A673 (cell line): ENCODE measurements around the gene THAP9. TPM values are rescaled to one million over a fixed set of nuclear protein-coding genes. Genes with fewer than 3 reads are reported as not detected.

ENCODE experiments used
- BruUV-seq: library from RNA; stranded (reverse); fragments of 400-500 nt; replicated peaks from 2 replicates; lab custom pipeline; 2021; lab: Mats Ljungman, UMichigan
- CTCF ChIA-PET: fragments of 300-600 bp; sonication (Branson Sonifier 250); formaldehyde crosslinking; loops from one replicate; lab custom pipeline; 2022; ENCODE audit warnings: antibody characterized with exemption; lab: Charles Lee
- POLR2A ChIA-PET: fragments of 300-600 bp; sonication (Branson Sonifier 250); formaldehyde crosslinking; loops from one replicate; lab custom pipeline; 2022; ENCODE audit warnings: antibody characterized with exemption; ENCODE audit not compliant: low non-redundant PET; lab: Charles Lee
- DNase-seq: peaks from one replicate; pipeline ENCODE4 v3.0.0-alpha.2; 2015; ENCODE audit warnings: low spot score
- H3K27ac ChIP-seq: fragments of 200-600 bp; sonication (generic); 2 replicates; pipeline ENCODE4 v1.5.1; 2016; ENCODE audit warnings: mixed run types, low read depth, mild to moderate bottlenecking, mixed read lengths, antibody characterized with exemption, low read length; ENCODE audit not compliant: poor library complexity, severe bottlenecking
- H3K27me3 ChIP-seq: fragments of 200-600 bp; sonication (generic); replicated peaks from 2 replicates; pipeline ENCODE4 v1.6.1; 2017; ENCODE audit warnings: mixed run types, low read depth, mild to moderate bottlenecking, mixed read lengths, antibody characterized with exemption, low read length; ENCODE audit not compliant: insufficient read depth, poor library complexity
- H3K36me3 ChIP-seq: fragments of 200-600 bp; sonication (generic); 2 replicates; pipeline ENCODE4 v1.6.1; 2016; ENCODE audit warnings: mixed run types, mild to moderate bottlenecking, mixed read lengths, antibody characterized with exemption, low read length; ENCODE audit not compliant: insufficient read depth, poor library complexity, severe bottlenecking
- H3K4me1 ChIP-seq: fragments of 200-600 bp; sonication (generic); 2 replicates; pipeline ENCODE4 v1.6.1; 2017; ENCODE audit warnings: mixed run types, mild to moderate bottlenecking, mixed read lengths, antibody characterized with exemption, low read length; ENCODE audit not compliant: insufficient read depth, poor library complexity, severe bottlenecking
- H3K4me3 ChIP-seq: fragments of 200-600 bp; sonication (generic); 2 replicates; pipeline ENCODE4 v1.5.1; 2016; ENCODE audit warnings: low read depth, mixed run types, mild to moderate bottlenecking, mixed read lengths, low read length; ENCODE audit not compliant: poor library complexity, severe bottlenecking
- H3K9me3 ChIP-seq: fragments of 200-600 bp; sonication (generic); 2 replicates; pipeline ENCODE4 v1.6.1; 2016; ENCODE audit warnings: mixed run types, low read depth, mild to moderate bottlenecking, mixed read lengths, antibody characterized with exemption, low read length; ENCODE audit not compliant: poor library complexity, severe bottlenecking
- EZH2 ChIP-seq: fragments of 200-600 bp; sonication (generic); IDR thresholded peaks from 2 replicates; pipeline ENCODE4 v1.6.1; 2017; ENCODE audit warnings: borderline replicate concordance, low read depth, mild to moderate bottlenecking, mixed read lengths, antibody characterized with exemption, low read length; ENCODE audit not compliant: poor library complexity, severe bottlenecking
- intact Hi-C: fragments of 100-400 bp; cut with micrococcal nuclease; formaldehyde crosslinking; loops from one replicate; pipeline ENCODE4 v1.10.0; 2022; ENCODE audit not compliant: unreplicated experiment
- total RNA-seq: library from RNA; stranded (reverse); gene quantifications from 2 replicates; pipeline ENCODE4 v1.2.3, GENCODE V29; 2021
- TF ChIP-seq, protein P1 (sequence below): fragments of 300-800, 200-600 bp; sonication (generic); conservative IDR thresholded peaks from 2 replicates; pipeline ENCODE4 v1.5.1; 2017; ENCODE audit warnings: low read depth, mild to moderate bottlenecking, antibody characterized with exemption, low read length, moderate library complexity, mixed read lengths

THAP9 gene
- total RNA-seq, 1 experiment from 2014 or later: 3.8 TPM

- no peak for DNase-seq
- ChIA-PET POLR2A (no interaction called here), CTCF (interaction anchor here (0.6 kb wide), 1 partner anchor 112 kb away, joined by 9 read pairs; no protein-coding TSS in a partner anchor)
- TSS peak; percentile 53 for BruUV-seq
- Histone ChIP-seq H3K4me3 (peak overlapping the region; percentile 76), H3K9me3 (no peaks in the 10 kb centered on the region), H3K4me1 (no peaks in the 10 kb centered on the region), H3K27ac (peak overlapping the region; percentile 98), H3K27me3 (no peaks in the 10 kb centered on the region), H3K36me3 (peaks cover 4% of the 10 kb centered on the region)
- TF ChIP-seq, protein P1, sequence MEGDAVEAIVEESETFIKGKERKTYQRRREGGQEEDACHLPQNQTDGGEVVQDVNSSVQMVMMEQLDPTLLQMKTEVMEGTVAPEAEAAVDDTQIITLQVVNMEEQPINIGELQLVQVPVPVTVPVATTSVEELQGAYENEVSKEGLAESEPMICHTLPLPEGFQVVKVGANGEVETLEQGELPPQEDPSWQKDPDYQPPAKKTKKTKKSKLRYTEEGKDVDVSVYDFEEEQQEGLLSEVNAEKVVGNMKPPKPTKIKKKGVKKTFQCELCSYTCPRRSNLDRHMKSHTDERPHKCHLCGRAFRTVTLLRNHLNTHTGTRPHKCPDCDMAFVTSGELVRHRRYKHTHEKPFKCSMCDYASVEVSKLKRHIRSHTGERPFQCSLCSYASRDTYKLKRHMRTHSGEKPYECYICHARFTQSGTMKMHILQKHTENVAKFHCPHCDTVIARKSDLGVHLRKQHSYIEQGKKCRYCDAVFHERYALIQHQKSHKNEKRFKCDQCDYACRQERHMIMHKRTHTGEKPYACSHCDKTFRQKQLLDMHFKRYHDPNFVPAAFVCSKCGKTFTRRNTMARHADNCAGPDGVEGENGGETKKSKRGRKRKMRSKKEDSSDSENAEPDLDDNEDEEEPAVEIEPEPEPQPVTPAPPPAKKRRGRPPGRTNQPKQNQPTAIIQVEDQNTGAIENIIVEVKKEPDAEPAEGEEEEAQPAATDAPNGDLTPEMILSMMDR: no peak
- TF ChIP-seq EZH2: no peak
- intact Hi-C loops: loop anchor here (2.0 to 5.0 kb wide), 2 partner anchors 113 to 437 kb away; no protein-coding TSS in a partner anchor
Measured at GRCh38 chr4:82899374-82900065, 1.0 kb upstream of the THAP9 start.

GRCh38 chr4:82900066-82900410 is 497 bp upstream of the THAP9 start:
- POLR2A ChIA-PET: no interaction called here
- BruUV-seq: no TSS peak

GRCh38 chr4:82901183-82901718 is 716 bp downstream of the THAP9 start:
- BruUV-seq: no TSS peak
- CTCF ChIA-PET: no interaction called here

More at GRCh38 chr4:82900066-82900410, 497 bp upstream of the THAP9 start:
- Histone ChIP-seq H3K4me3 (peak overlapping the region; percentile 76), H3K4me1 (no peaks in the 10 kb centered on the region), H3K27me3 (no peaks in the 10 kb centered on the region), H3K9me3 (no peaks in the 10 kb centered on the region), H3K36me3 (no peaks in the 10 kb centered on the region), H3K27ac (peak overlapping the region; percentile 98)
- TF ChIP-seq EZH2: no peak
- TF ChIP-seq, protein P1: no peak
- intact Hi-C loops: loop anchor here (2.0 kb wide), 1 partner anchor 113 kb away; no protein-coding TSS in a partner anchor
- no peak for DNase-seq
- CTCF ChIA-PET: interaction anchor here (0.6 kb wide), 1 partner anchor 111 kb away, joined by 9 read pairs; no protein-coding TSS in a partner anchor

More at GRCh38 chr4:82901183-82901718, 716 bp downstream of the THAP9 start:
- Histone ChIP-seq H3K4me3 (peak overlapping the region; percentile 76), H3K4me1 (no peaks in the 10 kb centered on the region), H3K36me3 (no peaks in the 10 kb centered on the region), H3K27me3 (no peaks in the 10 kb centered on the region), H3K9me3 (no peaks in the 10 kb centered on the region), H3K27ac (peak overlapping the region; percentile 98)
- no peak for DNase-seq
- no peak for TF ChIP-seq EZH2
- TF ChIP-seq, protein P1: no peak
- POLR2A ChIA-PET: interaction anchor here (0.5 kb wide), 1 partner anchor 134 kb away, joined by 14 read pairs; the partner anchor contains the start of gene COPS4
- intact Hi-C loops: loop anchor here (2.0 kb wide), 1 partner anchor 112 kb away; no protein-coding TSS in a partner anchor
